ENCODE results near the gene ADCY9.

GRCh38 chr16:4033951-4034350, 82.3 kb downstream of the ADCY9 start:
- TF ChIP-seq CTCF (IDR thresholded peaks at IDR 0.05) (no peak), POLR2A (IDR thresholded peaks at IDR 0.05) (no peak)

All from esophagus squamous epithelium (tissue), 4 donors.